ENCODE data around the gene C1RL. TPM values are rescaled to one million over a fixed set of nuclear protein-coding genes. Genes with fewer than 3 reads are reported as not detected.
A peak's percentile ranks its signal among the peaks of the same experiment; 100 is the strongest.
"Not testable (repeated sequence)": the region's sequence is repeated elsewhere in the genome, so short reads cannot be mapped to it uniquely, and the experiment has no call there.

C1RL gene
- total and polyA plus RNA-seq, 2 donors from 2014 or later, result 25.2 to 147 TPM

DNA sequence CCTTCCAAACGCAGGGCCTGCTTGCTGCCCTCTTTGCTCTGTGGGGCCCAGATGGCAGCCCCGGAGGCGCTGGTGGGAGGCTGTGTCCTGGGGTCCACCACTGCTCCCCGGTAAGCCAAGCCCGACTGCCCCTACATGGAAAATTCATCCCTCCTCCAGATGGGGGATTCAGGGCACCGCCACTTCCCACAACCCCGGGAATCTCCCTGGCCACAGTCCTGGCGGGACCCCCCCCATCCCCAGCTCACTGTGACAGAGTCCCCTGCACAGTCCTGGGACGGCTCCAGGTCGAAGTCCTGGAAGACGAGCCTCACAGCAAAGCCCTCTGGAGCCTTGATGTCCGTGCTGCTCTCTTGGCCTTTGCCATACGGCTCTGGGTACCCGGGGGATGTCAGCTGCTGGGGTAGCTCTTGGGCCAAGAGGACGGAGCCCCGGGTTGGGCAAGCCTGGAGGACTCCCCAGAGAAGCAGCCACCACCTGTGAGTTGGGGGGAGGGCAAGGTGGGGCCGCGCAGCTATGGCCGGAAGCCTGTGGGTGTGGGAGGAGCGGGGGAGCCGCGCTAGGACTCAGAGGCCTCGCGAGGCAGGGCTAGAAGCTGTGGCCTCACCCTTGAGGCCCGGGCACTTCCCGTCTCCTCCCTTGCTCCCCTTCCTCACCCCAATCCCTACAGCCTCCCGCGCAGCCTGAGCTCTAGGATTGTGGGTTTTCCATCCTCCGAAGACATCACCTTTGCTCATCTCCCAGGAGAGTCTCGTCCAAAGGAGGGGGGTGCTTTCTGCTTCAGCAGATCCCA lies 815 bp downstream of the C1RL start:
- TF ChIP-seq, protein P1, sequence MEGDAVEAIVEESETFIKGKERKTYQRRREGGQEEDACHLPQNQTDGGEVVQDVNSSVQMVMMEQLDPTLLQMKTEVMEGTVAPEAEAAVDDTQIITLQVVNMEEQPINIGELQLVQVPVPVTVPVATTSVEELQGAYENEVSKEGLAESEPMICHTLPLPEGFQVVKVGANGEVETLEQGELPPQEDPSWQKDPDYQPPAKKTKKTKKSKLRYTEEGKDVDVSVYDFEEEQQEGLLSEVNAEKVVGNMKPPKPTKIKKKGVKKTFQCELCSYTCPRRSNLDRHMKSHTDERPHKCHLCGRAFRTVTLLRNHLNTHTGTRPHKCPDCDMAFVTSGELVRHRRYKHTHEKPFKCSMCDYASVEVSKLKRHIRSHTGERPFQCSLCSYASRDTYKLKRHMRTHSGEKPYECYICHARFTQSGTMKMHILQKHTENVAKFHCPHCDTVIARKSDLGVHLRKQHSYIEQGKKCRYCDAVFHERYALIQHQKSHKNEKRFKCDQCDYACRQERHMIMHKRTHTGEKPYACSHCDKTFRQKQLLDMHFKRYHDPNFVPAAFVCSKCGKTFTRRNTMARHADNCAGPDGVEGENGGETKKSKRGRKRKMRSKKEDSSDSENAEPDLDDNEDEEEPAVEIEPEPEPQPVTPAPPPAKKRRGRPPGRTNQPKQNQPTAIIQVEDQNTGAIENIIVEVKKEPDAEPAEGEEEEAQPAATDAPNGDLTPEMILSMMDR (IDR thresholded peaks at IDR 0.05; ENCODE audit: borderline replicate concordance, extremely low read depth, insufficient read depth), result no peak
- H3K4me3 ChIP-seq (ENCODE audit: low read length in 3 of 3), result peak overlapping the region; percentile 58 to 77 (median 71)
- H3K27ac ChIP-seq (ENCODE audit: low read depth in 2 of 2, low read length in 2 of 2), result peak overlapping the region; percentile 59 to 90
- H3K9ac ChIP-seq (ENCODE audit: low read length in 3 of 3), result peak overlapping the region; percentile 24 to 91 (median 79)
- FAIRE-seq (no peak), DNase-seq (peak; percentile 76 to 95 (median 88))
- H3K36me3 ChIP-seq (ENCODE audit: control insufficient read depth in 2 of 3, insufficient read depth in 3 of 3, low read length in 3 of 3), result no peaks in the 10 kb centered on the region
- no peaks in the 10 kb centered on the region for H3K27me3 ChIP-seq (ENCODE audit: control insufficient read depth, insufficient read depth, low read length)
- peaks cover 0 to 8% (median 0%) of the 10 kb centered on the region in 3 donors for H3K4me1 ChIP-seq (ENCODE audit: control insufficient read depth in 2 of 3, insufficient read depth in 2 of 3, low read depth in 1 of 3, low read length in 3 of 3)
- H3K9me3 ChIP-seq (ENCODE audit: control insufficient read depth in 2 of 3, insufficient read depth in 1 of 3, low read length in 3 of 3), result no peaks in the 10 kb centered on the region
- intact Hi-C loops (cut with DNase I), result no loop called here

DNA sequence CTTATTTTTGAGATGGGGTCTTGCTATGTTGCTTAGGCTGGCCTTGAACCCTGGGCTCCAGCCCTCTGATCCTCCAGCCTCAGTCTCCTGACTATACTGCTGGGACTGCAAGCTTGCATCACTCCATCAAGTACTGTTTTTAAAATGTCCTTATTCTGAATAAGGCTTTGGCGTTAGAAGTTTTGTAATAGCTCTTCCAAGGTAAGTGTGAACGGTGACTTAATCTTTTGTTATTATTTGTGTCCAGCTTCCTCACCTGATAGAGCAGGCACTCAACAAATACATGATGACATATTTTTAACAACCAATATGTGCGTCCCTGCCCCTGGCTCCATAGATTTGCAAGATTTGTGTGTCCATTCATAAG lies 1.4 kb downstream of the C1RL start:
- peaks cover 0 to 8% (median 0%) of the 10 kb centered on the region in 3 donors for H3K4me1 ChIP-seq (ENCODE audit: control insufficient read depth in 2 of 3, insufficient read depth in 2 of 3, low read depth in 1 of 3, low read length in 3 of 3)
- TF ChIP-seq, protein P1 (IDR thresholded peaks at IDR 0.05; ENCODE audit: borderline replicate concordance, extremely low read depth, insufficient read depth), result no peak
- H3K27ac ChIP-seq (ENCODE audit: low read depth in 2 of 2, low read length in 2 of 2), result peak overlapping the region; percentile 59 to 90
- H3K4me3 ChIP-seq (ENCODE audit: low read length in 3 of 3), result peak overlapping the region; percentile 58 to 77 (median 71)
- no peak for DNase-seq
- no peaks in the 10 kb centered on the region for H3K36me3 ChIP-seq (ENCODE audit: control insufficient read depth in 2 of 3, insufficient read depth in 3 of 3, low read length in 3 of 3)
- no peak for FAIRE-seq
- no peaks in the 10 kb centered on the region for H3K27me3 ChIP-seq (ENCODE audit: control insufficient read depth, insufficient read depth, low read length)
- intact Hi-C loops (cut with DNase I), result no loop called here
- H3K9me3 ChIP-seq (ENCODE audit: control insufficient read depth in 2 of 3, insufficient read depth in 1 of 3, low read length in 3 of 3), result no peaks in the 10 kb centered on the region
- H3K9ac ChIP-seq (ENCODE audit: low read length in 3 of 3), result peak overlapping the region in 2 of 3 donors; percentile 5 to 91

DNA sequence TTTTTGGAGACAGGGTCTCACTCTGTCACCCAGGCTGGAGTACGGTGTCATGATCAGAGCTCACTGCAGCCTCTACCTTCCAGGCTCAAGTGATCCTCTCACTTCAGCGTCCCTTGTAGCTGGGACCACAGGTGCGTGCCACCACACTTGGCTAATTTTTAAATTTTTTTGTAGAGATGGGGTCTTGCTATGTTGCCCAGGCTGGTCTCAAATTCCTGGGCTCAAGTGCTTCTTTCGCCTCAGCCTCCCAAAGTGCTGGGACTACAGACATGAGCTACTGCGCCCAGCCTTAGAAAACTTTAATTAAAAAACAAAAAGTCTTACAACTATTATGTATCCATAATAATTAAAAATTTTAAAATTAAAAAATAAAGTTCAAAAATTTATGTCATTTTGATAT lies 1.8 kb downstream of the C1RL start:
- H3K9me3 ChIP-seq (ENCODE audit: control insufficient read depth in 2 of 3, insufficient read depth in 1 of 3, low read length in 3 of 3); H3K36me3 ChIP-seq (ENCODE audit: control insufficient read depth in 2 of 3, insufficient read depth in 3 of 3, low read length in 3 of 3); H3K4me3 ChIP-seq (ENCODE audit: low read length in 3 of 3); H3K27ac ChIP-seq (ENCODE audit: low read depth in 2 of 2, low read length in 2 of 2); H3K4me1 ChIP-seq (ENCODE audit: control insufficient read depth in 2 of 3, insufficient read depth in 2 of 3, low read depth in 1 of 3, low read length in 3 of 3); H3K27me3 ChIP-seq (ENCODE audit: control insufficient read depth, insufficient read depth, low read length); H3K9ac ChIP-seq (ENCODE audit: low read length in 3 of 3); DNase-seq; intact Hi-C loops (cut with DNase I): not testable (repeated sequence)
- peak; percentile 46 for FAIRE-seq

DNA sequence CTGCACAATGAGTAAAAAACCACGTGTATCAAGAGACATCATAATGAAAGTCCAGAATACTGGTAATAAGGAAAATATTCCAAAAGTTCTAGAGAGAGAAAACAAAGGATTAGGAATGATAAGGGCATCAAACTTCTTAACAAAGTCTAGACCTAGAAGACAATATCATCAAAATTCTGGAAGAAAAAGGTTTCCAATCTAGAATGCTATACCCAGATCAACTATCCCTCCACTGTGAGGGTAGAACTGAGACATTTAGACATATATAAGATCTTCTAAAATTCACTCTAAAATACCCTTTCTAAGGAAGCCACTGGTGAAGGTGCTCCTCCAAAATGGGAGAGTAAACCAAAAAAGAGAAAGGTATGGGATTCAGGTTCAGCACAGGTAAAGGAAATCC lies 2.9 kb downstream of the C1RL start:
- Histone ChIP-seq H3K27ac (ENCODE audit: low read depth in 2 of 2, low read length in 2 of 2) (no peak overlapping the region), H3K9me3 (ENCODE audit: control insufficient read depth in 2 of 3, insufficient read depth in 1 of 3, low read length in 3 of 3) (no peaks in the 10 kb centered on the region), H3K4me1 (ENCODE audit: control insufficient read depth in 2 of 3, insufficient read depth in 2 of 3, low read depth in 1 of 3, low read length in 3 of 3) (peaks cover 0 to 8% (median 0%) of the 10 kb centered on the region in 3 donors), H3K36me3 (ENCODE audit: control insufficient read depth in 2 of 3, insufficient read depth in 3 of 3, low read length in 3 of 3) (no peaks in the 10 kb centered on the region), H3K9ac (ENCODE audit: low read length in 3 of 3) (no peak overlapping the region), H3K27me3 (ENCODE audit: control insufficient read depth, insufficient read depth, low read length) (no peaks in the 10 kb centered on the region), H3K4me3 (ENCODE audit: low read length in 3 of 3) (no peak overlapping the region)
- intact Hi-C loops (cut with DNase I), result no loop called here
- no peak for DNase-seq
- FAIRE-seq, result no peak
- TF ChIP-seq, protein P1 (IDR thresholded peaks at IDR 0.05; ENCODE audit: borderline replicate concordance, extremely low read depth, insufficient read depth), result no peak

All from kidney (tissue), 14 donors.